GM18520 (cell line): ENCODE results near the gene FN1.
"Not testable (repeated sequence)": the region's sequence is repeated elsewhere in the genome, so short reads cannot be mapped to it uniquely, and the experiment has no call there.

ENCODE experiments used
- ATAC-seq: cut with Tn5 transposase; IDR thresholded peaks from one replicate; pipeline ENCODE4 v1.9.1; 2021; ENCODE audit not compliant: unreplicated experiment

The FN1 gene

DNA sequence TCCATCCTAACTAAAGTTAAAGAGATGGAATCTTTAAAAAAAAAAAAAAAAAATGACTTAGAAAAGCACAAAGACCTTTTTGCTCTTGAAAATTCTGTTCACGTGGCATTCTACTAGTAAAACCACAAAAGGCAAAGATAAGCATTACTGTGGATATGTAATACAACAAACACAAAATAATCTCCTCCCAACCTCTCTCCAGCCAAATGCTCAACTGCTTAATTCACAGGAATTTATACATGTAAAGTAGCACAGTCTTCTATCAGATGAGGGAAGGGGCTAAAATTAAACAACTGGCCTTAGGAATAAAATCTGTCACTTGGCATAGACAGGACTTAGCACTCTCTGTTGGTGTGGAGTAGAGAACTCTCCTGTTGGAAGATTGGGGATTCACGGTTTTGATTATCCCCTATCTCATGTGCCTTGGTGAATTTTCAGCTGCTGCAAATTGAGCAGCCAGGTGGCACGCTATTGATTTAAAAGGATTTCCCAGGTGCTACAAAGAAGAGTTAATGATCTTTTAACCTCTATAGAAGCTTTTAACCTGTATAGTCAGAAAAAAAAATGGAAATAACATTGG, 66.6 kb downstream of the FN1 start:
- ATAC-seq: no peak

DNA sequence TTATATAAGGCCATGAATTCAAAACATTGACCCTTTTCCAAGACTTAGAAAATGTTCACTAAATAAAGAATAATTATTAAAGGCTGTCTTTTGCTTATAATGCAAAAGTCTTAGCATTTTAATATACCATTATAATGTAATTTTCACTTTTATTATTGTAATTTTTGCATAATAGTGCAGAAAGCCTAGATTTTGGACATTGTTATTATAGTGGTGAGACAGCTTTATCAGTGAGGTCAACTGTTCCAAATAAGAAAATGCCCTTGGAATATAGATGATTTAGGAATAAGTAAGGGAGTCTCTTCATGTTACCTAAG, 67.4 kb downstream of the FN1 start:
- no peak for ATAC-seq

GRCh38 chr2:215367662-215368492, 68.0 kb downstream of the FN1 start:
- ATAC-seq: no peak

DNA sequence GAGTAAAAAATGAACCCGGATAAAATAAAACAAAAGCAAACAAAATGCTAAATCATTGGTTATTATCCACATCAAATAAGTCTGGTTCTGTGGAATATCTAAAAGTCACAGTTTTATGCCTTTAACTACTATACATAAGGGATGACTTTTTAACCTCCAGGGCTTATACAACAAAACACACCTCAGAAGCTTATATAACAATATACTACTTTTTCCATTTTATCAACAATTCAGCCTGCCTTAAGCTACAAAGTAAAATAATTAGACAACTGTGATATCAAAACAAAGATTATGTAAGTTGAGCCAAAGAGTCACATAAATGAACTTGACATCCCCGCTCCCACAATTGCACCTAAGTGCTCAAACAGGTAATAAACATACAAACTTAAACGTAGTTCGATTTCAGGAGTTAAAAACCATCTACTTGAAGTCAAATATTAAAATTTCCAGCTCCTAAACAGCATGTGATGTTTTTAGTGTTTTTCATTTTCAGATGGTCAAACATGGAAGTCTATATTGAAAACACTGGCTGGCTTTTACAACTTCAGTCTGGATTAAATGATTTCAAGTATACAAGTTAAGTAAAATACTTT, 69.3 kb downstream of the FN1 start:
- ATAC-seq: no peak

- ATAC-seq: no peak
These were observed 70.6 kb downstream of the FN1 start for GRCh38 chr2:215365184-215365658.

DNA sequence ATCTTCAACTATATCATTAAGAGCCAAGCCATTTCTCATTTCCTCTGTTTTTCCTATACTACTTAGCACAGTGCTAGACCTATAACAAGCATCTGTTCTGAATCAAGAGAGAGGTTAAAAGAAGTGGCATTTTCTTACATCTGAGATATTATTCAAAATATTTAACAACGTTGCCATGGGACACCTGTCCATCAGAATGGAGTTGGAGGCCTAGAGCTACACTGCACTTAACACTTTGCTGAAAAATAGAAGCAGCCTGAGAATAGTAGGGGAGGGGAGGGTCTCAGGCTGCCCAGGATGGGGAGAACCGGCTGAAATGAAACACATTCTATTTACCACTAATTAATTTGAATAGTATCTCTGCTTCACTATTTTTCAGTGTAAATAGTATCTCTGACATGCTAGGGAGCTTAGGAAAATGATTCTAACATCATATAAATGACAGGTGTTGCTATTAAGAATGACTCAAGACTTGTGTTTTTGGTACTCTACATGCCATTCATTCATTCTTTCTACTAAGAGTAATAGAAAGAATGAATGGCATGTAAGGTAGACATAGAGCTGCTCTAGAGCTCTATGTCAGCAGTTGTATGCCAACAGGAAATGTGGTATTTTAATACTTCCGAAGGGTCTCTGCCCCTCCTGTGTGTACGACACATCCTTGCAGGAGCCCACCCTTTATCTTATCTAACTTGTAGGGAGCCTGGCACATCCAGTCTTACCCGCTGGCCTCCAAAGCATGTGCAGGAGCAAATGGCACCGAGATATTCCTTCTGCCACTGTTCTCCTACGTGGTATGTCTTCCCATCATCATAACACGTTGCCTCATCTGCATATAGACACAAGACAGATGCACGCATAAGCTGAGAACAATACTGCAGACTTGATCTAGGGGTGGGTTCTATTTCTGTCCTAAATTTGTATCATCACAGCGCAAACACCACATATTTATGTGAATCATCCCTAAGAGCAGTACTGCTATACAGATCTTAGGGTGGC, 71.4 kb downstream of the FN1 start:
- ATAC-seq: no peak

DNA sequence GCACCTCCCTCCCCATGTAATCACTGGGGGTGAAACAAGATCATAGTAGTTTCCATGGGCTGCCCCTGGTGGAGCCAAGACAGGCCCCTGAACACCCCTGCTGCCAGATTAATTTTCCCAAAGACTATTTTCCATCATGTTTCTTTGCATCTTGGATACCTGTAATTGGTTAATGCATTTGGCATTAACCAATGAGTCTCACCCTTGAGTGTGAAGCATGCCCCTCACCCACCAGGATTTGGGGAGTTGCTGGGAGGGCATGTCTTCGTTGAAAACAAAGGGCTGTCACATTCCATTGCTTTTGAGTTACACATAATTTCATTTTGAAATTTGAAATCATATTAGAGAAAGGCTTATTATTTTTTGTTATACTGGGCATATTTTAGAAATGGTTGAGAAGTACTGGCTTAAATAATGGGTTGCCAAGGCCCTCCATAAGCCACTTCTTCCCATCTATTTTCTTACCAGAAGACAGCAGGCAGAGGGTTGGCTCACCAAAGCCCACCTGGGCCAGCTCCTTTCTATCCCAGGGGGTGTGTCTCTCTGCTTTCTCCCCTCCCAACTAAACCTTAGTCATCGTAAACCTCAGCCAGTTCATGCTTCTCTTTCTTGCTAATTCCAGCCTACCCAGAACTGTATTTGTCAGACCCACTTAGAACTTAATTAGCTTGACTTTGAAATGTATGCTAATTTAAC, 72.3 kb downstream of the FN1 start:
- no peak for ATAC-seq

DNA sequence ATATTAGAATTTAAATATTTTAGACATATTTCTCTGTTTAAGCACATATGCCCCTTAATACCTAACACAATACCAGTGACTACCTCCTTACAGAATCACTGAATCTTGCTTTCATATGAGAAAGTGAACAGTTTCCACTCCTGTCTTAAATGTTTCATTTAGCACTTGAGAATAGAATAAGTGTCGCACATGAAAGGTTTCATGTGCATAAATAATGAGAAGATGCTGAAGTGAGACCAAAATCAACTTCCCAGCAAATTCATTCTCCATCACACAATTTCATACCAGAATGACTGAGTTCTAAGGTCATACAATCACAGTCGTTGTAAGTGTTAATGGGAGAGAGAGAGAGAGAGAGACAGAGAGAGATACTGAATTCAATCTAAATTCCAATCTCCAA, 72.8 kb downstream of the FN1 start:
- no peak for ATAC-seq

DNA sequence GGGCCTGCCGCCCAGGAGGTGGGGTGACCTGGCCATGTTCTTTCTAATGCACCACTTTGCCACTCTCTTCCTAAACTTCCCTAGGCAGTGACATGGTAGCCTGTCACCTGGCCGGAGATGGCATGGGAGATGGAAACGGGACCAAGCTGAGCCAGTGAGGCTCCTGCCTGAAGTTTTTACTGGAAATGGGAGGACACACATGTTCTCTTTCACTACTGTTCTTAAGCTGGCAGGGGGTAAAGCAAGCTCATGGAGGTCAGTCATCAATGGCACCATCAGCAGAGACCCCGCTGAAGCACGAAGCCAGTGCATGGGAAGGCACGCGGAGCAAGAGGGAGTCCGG, 73.3 kb downstream of the FN1 start:
- no peak for ATAC-seq

- no peak for ATAC-seq
These were observed 73.8 kb downstream of the FN1 start for GRCh38 chr2:215361876-215362561.

- ATAC-seq: no peak
These were observed 74.5 kb downstream of the FN1 start for GRCh38 chr2:215361211-215361875.

DNA sequence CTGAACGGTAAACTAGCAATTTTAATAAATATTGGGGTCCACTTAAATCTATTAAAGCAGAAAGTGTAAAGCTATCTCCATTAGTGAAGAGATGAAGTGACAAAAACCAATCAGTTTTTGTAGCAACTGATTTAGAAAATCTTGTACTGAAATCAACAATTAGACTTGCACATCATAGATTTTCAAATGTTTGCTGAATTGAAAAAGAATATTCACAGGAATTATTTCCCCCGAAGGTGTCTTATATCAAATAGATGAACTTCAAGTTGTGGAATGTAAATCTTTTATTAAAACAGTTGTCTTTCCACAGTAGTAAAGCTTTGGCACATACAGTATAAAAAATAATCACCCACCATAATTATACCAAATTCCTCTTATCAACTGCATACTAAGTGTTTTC, 75.3 kb downstream of the FN1 start:
- no peak for ATAC-seq

DNA sequence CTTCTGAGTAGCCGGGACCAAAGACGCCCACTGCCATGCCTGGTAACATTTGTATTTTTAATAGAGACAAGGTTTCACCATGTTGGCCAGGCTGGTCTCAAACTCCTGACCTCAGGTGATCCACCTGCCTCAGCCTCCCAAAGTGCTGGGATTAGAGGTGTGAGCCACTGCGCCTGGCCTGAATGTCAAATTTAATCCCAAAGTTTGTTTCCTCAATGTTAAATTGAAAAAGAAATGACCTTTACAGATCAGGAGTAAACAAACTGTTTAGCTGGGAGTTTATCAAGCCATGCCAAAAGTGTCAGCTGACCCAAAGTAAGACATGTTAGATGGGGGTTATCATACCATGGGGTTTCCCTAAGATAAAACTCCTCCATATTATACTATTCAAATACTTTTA, 75.8 kb downstream of the FN1 start:
- not testable (repeated sequence) for ATAC-seq

DNA sequence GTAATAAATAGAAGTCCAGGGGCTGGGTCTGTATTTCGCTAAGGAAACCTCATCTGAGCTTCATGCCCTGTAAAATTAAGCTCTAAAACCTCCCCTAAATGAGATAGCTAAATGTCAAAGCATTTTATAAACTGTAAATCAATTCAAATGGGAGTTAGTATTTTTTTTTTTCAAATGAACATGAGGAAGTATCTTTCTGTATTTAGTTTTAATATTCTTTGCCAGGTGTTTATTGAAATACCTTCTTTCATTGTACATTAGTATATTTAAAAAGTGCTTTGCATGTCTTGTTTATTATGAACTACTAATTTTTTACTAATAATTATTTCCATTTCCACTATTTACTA, 76.3 kb downstream of the FN1 start:
- no peak for ATAC-seq

DNA sequence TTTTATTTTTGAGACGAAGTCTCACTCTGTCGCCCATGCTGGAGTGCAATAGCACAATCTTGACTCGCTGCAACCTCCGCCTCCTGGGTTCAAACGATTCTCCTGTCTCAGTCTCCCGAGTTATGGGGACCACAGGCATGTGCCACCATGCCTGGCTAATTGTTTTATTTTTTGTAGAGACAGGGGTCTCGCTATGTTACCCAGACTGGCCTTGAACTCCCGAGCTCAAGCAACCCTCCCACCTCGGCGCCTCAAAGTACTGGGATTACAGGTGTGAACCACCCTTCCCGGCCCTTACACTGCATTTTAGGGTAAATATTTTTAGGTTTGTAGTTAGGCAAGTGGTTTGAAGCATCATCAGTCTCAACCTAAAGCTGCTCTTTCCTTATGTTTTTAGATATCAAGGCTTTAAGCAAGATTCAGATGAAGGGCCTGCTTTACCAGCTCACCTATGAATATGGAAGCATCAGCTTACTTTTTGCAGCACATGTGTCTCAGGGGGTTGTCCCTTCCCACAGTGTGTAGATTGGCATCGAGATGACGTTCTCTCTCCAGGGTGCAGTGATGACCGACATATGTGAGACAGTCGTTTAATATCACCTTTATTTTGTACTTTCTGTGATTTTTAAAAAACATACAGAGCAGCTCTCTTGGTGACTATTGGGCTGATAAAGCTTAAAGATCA, 76.8 kb downstream of the FN1 start:
- no peak for ATAC-seq

GRCh38 chr2:215358312-215358845, 77.5 kb downstream of the FN1 start:
- ATAC-seq: no peak

DNA sequence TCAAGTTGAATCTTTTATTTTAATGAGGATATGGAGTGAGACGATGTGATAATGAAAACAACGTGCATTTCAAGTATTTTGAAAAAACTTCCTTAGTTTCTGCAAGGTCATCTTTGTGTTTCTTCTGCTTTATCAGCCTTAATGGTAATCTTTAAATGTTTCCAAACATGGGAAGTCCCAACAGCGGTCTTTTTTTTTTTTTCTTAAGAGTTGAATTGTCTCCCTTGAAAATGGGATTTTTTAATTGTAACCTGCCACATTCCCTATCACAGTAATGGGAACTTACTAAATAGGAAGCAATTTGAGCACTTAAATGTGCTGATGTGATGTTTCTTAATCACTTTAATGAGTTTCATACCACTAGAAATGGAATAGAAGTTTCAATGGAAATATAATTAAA, 78.2 kb downstream of the FN1 start:
- no peak for ATAC-seq

- ATAC-seq: no peak
These were observed 78.9 kb downstream of the FN1 start for GRCh38 chr2:215356948-215357461.
